Measurements from ENCODE around the gene ZBTB47.
A peak's percentile ranks its signal among the peaks of the same experiment; 100 is the strongest.

The ZBTB47 gene

GRCh38 chr3:42653560-42654330 lies at the start of gene ZBTB47:
ZBTB47 (plus strand) TSS chr3:42653697; CDS start chr3:42658356, 4,659 bp downstream.
- DNase-seq (ENCODE audit: low spot score) (peak; percentile 14), FAIRE-seq (no peak)

GRCh38 chr3:42605546-42606173 lies 47.8 kb upstream of the ZBTB47 start:
- DNase-seq (ENCODE audit: low spot score) (no peak), FAIRE-seq (no peak)

GRCh38 chr3:42608581-42608980 lies 44.9 kb upstream of the ZBTB47 start:
- DNase-seq (ENCODE audit: low spot score), result no peak
- no peak for FAIRE-seq

- FAIRE-seq (no peak), DNase-seq (ENCODE audit: low spot score) (no peak)
Measured at GRCh38 chr3:42610976-42611375, 42.5 kb upstream of the ZBTB47 start.

GRCh38 chr3:42612217-42612616 lies 41.3 kb upstream of the ZBTB47 start:
- no peak for DNase-seq (ENCODE audit: low spot score)
- no peak for FAIRE-seq

- DNase-seq (ENCODE audit: low spot score), result no peak
- no peak for FAIRE-seq
Measured at GRCh38 chr3:42612928-42613327, 40.6 kb upstream of the ZBTB47 start.

GRCh38 chr3:42613462-42613861 lies 40.0 kb upstream of the ZBTB47 start:
- FAIRE-seq (no peak), DNase-seq (ENCODE audit: low spot score) (no peak)

- no peak for FAIRE-seq
- no peak for DNase-seq (ENCODE audit: low spot score)
Measured at GRCh38 chr3:42631620-42632019, 21.9 kb upstream of the ZBTB47 start.

- DNase-seq (ENCODE audit: low spot score), result peak; percentile 22
- FAIRE-seq, result peak; percentile 12
Measured at GRCh38 chr3:42632146-42632545, 21.4 kb upstream of the ZBTB47 start.

GRCh38 chr3:42633544-42633943 lies 20.0 kb upstream of the ZBTB47 start:
- no peak for DNase-seq (ENCODE audit: low spot score)
- no peak for FAIRE-seq

GRCh38 chr3:42635111-42635510 lies 18.4 kb upstream of the ZBTB47 start:
- DNase-seq (ENCODE audit: low spot score), result peak; percentile 29
- FAIRE-seq, result no peak

GRCh38 chr3:42637001-42637400 lies 16.5 kb upstream of the ZBTB47 start:
- FAIRE-seq (no peak), DNase-seq (ENCODE audit: low spot score) (no peak)

- DNase-seq (ENCODE audit: low spot score) (no peak), FAIRE-seq (no peak)
Measured at GRCh38 chr3:42638339-42638842, 15.1 kb upstream of the ZBTB47 start.

GRCh38 chr3:42639192-42639591 lies 14.3 kb upstream of the ZBTB47 start:
- FAIRE-seq (no peak), DNase-seq (ENCODE audit: low spot score) (no peak)

GRCh38 chr3:42640129-42640528 lies 13.4 kb upstream of the ZBTB47 start:
- no peak for DNase-seq (ENCODE audit: low spot score)
- no peak for FAIRE-seq

GRCh38 chr3:42640771-42641370 lies 12.6 kb upstream of the ZBTB47 start:
- FAIRE-seq (no peak), DNase-seq (ENCODE audit: low spot score) (no peak)

- DNase-seq (ENCODE audit: low spot score) (no peak), FAIRE-seq (no peak)
Measured at GRCh38 chr3:42647821-42648459, 5.6 kb upstream of the ZBTB47 start.

- FAIRE-seq (no peak), DNase-seq (ENCODE audit: low spot score) (no peak)
Measured at GRCh38 chr3:42649006-42649405, 4.5 kb upstream of the ZBTB47 start.

- DNase-seq (ENCODE audit: low spot score), result no peak
- FAIRE-seq, result no peak
Measured at GRCh38 chr3:42649783-42650182, 3.7 kb upstream of the ZBTB47 start.

- FAIRE-seq, result peak; percentile 67
- peak; percentile 62 for DNase-seq (ENCODE audit: low spot score)
Measured at GRCh38 chr3:42651248-42652091, 2.0 kb upstream of the ZBTB47 start.

GRCh38 chr3:42652251-42652610 lies 1.3 kb upstream of the ZBTB47 start:
- FAIRE-seq, result no peak

More at GRCh38 chr3:42652251-42652610, 1.3 kb upstream of the ZBTB47 start:
- DNase-seq (ENCODE audit: low spot score), result peak; percentile 13
